Type B pancreatic cell (in vitro differentiated cells): ENCODE results near the gene PLEKHA4. TPM values are rescaled to one million over a fixed set of nuclear protein-coding genes. Genes with fewer than 3 reads are reported as not detected.
"Not testable (repeated sequence)": the region's sequence is repeated elsewhere in the genome, so short reads cannot be mapped to it uniquely, and the experiment has no call there.

Experiments used
- DNase-seq: peaks from one replicate; pipeline ENCODE4 v3.0.0; 2021; ENCODE audit warnings: mixed read lengths; ENCODE audit not compliant: unreplicated experiment; ENCODE audit errors: extremely low spot score
- H3K27ac Mint-ChIP-seq: 2 replicates; pipeline ENCODE4 v1.8.0; 2021; ENCODE audit warnings: mild to moderate bottlenecking, mixed read lengths
- H3K27me3 Mint-ChIP-seq: 2 replicates; pipeline ENCODE4 v1.8.0; 2021; ENCODE audit warnings: mixed read lengths
- H3K36me3 Mint-ChIP-seq: 2 replicates; pipeline ENCODE4 v1.8.0; 2021; ENCODE audit warnings: mixed read lengths
- H3K4me1 Mint-ChIP-seq: one replicate; pipeline ENCODE4 v1.8.0; 2021; ENCODE audit warnings: mixed read lengths; ENCODE audit not compliant: unreplicated experiment
- H3K4me3 Mint-ChIP-seq: 2 replicates; pipeline ENCODE4 v1.8.0; 2021; ENCODE audit warnings: mild to moderate bottlenecking, mixed read lengths
- H3K9me3 Mint-ChIP-seq: 2 replicates; pipeline ENCODE4 v1.8.0; 2021; ENCODE audit warnings: mixed read lengths
- total RNA-seq: library from RNA; stranded (reverse); gene quantifications from 2 replicates; pipeline ENCODE4 v1.2.1, GENCODE V29; 2021; ENCODE audit warnings: low replicate concordance
- TF ChIP-seq, protein P1 (sequence below): fragments of 200-600 bp; sonication (generic); conservative IDR thresholded peaks from 2 replicates; pipeline ENCODE4 v1.5.0; 2021; ENCODE audit warnings: antibody characterized with exemption, mild to moderate bottlenecking

Gene PLEKHA4
- total RNA-seq, 1 donor from 2014 or later = 45.4 TPM

DNA sequence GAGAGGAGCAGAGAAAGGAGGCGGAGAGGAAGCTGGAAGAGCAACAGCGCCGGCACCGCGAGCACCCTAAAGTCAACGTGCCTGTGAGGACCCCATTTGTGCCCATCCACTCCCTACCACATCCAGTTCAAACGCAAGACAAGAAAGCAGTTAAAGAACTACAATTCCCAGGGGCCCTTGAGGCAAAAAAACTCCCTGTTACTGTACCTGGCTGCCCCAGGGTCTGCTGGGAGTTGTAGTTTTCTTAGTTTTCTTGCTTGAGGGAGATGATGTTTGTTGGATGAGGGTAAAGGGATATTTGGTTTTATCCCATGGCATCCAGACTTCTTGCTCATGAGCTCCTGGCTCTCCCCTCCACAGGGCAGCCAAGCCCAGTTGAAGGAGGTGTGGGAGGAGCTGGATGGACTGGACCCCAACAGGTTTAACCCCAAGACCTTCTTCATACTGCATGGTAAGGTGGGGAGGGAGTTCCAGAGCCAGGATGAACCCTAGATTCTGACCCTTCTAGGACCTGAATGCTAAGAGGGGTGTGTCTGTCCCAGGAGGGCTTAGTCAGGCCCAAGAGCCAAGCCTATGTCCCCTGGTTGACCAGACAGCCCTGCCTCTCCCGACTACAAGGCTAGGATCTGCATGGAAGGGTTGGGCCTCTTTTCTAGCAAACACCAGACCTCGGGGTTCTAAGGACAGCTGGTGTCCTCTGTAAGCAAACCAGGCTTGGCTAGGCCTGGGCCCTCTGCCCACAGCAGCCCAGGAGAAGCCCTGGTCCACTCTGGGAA, 44.9 kb upstream of the PLEKHA4 start:
- no peaks in the 10 kb centered on the region for H3K4me1 Mint-ChIP-seq
- H3K36me3 Mint-ChIP-seq = peaks cover 20% of the 10 kb centered on the region
- no peak overlapping the region for H3K4me3 Mint-ChIP-seq
- no peaks in the 10 kb centered on the region for H3K9me3 Mint-ChIP-seq
- no peak for DNase-seq
- TF ChIP-seq, protein P1, sequence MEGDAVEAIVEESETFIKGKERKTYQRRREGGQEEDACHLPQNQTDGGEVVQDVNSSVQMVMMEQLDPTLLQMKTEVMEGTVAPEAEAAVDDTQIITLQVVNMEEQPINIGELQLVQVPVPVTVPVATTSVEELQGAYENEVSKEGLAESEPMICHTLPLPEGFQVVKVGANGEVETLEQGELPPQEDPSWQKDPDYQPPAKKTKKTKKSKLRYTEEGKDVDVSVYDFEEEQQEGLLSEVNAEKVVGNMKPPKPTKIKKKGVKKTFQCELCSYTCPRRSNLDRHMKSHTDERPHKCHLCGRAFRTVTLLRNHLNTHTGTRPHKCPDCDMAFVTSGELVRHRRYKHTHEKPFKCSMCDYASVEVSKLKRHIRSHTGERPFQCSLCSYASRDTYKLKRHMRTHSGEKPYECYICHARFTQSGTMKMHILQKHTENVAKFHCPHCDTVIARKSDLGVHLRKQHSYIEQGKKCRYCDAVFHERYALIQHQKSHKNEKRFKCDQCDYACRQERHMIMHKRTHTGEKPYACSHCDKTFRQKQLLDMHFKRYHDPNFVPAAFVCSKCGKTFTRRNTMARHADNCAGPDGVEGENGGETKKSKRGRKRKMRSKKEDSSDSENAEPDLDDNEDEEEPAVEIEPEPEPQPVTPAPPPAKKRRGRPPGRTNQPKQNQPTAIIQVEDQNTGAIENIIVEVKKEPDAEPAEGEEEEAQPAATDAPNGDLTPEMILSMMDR = no peak
- H3K27me3 Mint-ChIP-seq = no peaks in the 10 kb centered on the region
- H3K27ac Mint-ChIP-seq = no peak overlapping the region

DNA sequence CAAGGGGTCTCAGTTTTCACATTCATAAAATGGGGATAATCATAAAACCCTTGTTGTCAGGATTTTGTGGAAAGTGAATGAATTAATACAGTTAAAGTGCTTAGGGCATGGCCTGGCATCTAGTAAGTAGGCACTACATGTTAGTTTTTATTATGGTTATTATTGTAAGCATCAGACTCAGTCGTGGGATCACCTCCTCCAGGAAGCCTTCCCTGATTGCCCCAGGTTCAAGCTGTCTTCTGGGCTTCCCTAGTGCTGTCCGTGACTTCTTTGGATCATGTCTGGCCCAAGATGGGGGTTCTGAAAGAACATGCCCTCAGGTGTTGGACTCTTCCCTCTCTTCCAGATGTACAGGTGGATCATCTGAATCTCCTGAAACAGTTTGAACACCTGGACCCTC, 42.4 kb upstream of the PLEKHA4 start:
- H3K4me1 Mint-ChIP-seq = no peaks in the 10 kb centered on the region
- H3K9me3 Mint-ChIP-seq = no peaks in the 10 kb centered on the region
- no peaks in the 10 kb centered on the region for H3K27me3 Mint-ChIP-seq
- H3K4me3 Mint-ChIP-seq = no peak overlapping the region
- H3K36me3 Mint-ChIP-seq = peaks cover 24% of the 10 kb centered on the region
- no peak overlapping the region for H3K27ac Mint-ChIP-seq
- no peak for DNase-seq
- TF ChIP-seq, protein P1 = no peak

DNA sequence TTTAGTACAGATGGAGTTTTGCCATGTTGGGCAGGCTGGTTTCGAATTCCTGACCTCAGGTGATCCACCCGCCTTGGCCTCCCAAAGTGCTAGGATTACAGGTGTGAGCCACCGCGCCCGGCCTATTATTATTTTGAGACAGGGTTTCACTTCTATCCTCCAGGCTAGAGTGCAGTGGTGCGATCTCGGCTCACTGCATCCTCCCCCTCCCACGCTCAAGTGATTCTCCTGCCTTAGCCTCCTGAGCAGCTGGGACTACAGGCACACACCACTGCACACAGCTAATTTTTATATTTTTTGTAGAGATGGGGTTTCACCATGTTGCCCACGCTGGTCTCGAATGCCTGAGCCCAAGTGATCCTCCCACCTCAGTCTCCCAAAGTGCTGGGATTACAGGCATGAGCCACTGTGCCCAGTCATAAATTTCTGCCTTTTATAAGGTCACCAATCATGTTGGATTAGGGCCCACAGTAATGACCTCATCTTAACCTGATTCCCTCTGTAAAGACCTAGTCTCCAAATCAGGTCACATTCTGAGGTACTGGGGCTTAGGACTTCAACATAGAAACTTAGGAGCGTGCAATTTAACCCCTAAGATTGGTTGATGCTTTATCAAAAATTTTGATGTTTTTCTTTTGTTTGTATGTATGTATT, 41.1 kb upstream of the PLEKHA4 start:
- not testable (repeated sequence) for H3K4me3 Mint-ChIP-seq, DNase-seq, H3K27me3 Mint-ChIP-seq, H3K4me1 Mint-ChIP-seq, H3K27ac Mint-ChIP-seq, H3K9me3 Mint-ChIP-seq
- peaks cover 32% of the 10 kb centered on the region for H3K36me3 Mint-ChIP-seq

DNA sequence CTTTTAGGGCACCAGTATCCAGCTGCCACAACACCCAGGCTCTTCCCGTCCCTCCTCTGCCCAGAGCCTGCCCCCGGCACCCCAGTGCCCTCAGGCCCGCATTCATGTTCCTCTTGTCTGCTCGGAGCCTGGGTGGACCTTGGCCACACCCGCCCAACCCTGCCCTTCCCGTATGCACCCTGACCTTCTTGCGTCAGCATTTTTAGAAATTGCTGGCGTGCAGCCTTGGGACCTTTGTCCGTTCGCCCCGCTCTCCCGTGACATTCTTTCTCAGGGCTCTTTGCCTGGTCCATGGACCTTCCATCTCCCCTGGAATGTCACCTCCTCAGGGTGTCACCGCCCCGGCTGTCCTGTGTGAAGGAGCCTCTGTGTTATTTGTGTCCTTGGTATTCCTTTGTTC, 39.3 kb upstream of the PLEKHA4 start:
- no peak overlapping the region for H3K27ac Mint-ChIP-seq
- peaks cover under 1% of the 10 kb centered on the region for H3K4me1 Mint-ChIP-seq
- TF ChIP-seq, protein P1 = no peak
- peaks cover 24% of the 10 kb centered on the region for H3K36me3 Mint-ChIP-seq
- DNase-seq = no peak
- no peak overlapping the region for H3K4me3 Mint-ChIP-seq
- no peaks in the 10 kb centered on the region for H3K9me3 Mint-ChIP-seq
- no peaks in the 10 kb centered on the region for H3K27me3 Mint-ChIP-seq

DNA sequence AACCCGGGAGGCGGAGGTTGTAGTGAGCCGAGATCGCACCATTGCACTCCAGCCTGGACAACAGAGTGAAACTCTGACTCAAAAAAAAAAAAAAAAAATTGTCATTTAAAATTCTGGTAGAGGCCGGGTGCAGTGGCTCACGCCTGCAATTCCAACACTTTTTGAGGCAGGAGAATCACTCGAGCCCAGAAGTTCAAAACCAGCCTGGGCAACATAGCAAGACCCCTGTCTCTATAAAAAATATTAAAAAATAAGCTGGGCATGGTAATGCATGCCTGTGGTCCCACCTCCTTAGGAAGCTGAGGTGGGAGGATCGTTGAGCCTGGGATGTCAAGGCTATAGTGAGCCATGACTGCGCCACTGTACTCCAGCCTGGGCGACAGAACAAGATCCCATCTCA, 37.9 kb upstream of the PLEKHA4 start:
- H3K4me3 Mint-ChIP-seq = no peak overlapping the region
- H3K9me3 Mint-ChIP-seq = no peaks in the 10 kb centered on the region
- H3K27ac Mint-ChIP-seq = no peak overlapping the region
- TF ChIP-seq, protein P1 = no peak
- H3K27me3 Mint-ChIP-seq = no peaks in the 10 kb centered on the region
- peaks cover 24% of the 10 kb centered on the region for H3K36me3 Mint-ChIP-seq
- H3K4me1 Mint-ChIP-seq = peaks cover 4% of the 10 kb centered on the region
- DNase-seq = no peak

DNA sequence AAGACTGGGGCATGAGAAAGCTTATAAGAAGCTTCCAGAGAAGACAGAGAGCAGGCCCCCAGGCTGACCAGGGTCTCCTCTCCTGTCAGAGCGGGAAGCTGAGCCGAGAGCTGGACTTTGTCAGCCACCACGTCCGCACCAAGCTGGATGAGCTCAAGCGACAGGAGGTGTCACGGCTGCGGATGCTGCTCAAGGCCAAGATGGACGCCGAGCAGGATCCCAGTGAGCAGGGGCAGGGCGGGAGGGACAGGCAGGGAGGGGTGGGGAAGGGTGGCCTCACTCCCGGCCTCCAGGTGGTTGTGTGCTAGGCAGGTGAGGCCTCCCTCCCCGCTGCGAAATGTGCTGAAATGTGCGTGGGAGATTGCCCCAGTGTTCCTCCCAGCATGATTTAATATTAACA, 37.2 kb upstream of the PLEKHA4 start:
- Mint-ChIP-seq H3K9me3 (no peaks in the 10 kb centered on the region), H3K27me3 (no peaks in the 10 kb centered on the region), H3K36me3 (peaks cover 25% of the 10 kb centered on the region)

DNA sequence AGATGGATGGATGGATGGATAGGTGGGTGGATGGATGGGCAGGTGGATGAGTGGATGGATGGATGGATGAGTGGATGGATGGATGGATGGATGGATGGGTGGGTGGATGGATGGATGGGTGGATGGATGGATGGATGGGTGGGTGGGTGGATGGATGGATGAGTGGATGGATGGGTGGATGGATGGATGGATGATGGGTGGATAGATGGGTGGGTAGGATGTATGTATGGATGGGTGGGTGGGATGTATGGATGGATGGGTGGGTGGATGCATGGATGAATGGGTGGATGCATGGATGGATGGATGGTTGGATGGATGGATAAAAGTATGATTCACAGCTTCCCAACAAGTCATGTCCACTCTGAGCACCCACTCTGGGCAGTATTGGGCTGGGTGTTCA, 35.4 kb upstream of the PLEKHA4 start:
- not testable (repeated sequence) for H3K27me3 Mint-ChIP-seq, H3K4me3 Mint-ChIP-seq, H3K27ac Mint-ChIP-seq, H3K9me3 Mint-ChIP-seq, DNase-seq
- Mint-ChIP-seq H3K36me3 (peaks cover 30% of the 10 kb centered on the region), H3K4me1 (peaks cover 18% of the 10 kb centered on the region)

More for the DNA sequence above, 37.2 kb upstream of the PLEKHA4 start:
- TF ChIP-seq, protein P1 = no peak
- Mint-ChIP-seq H3K4me3 (no peak overlapping the region), H3K4me1 (peaks cover 10% of the 10 kb centered on the region), H3K27ac (no peak overlapping the region)
- no peak for DNase-seq

DNA sequence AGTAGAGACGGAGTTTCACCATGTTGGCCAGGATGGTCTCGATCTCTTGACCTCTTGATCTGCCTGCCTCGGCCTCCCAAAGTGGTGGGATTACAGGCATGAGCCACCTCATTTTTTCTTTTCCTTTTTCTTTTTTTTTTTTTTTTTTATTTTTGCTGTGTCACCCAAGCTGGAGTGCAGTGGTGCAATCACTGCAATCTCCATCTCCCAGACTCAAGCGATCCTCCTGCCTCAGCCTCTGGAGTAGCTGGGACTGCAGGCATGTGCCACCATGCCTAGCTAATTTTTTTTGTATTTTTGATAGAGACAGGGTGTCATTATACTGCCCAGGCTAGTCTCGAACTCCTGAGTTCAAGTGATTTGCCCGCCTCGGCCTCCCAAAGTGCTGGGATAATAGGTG, 33.9 kb upstream of the PLEKHA4 start:
- H3K4me3 Mint-ChIP-seq = peak overlapping the region; percentile 21
- H3K4me1 Mint-ChIP-seq = peaks cover 18% of the 10 kb centered on the region
- H3K27me3 Mint-ChIP-seq, H3K9me3 Mint-ChIP-seq, H3K27ac Mint-ChIP-seq, DNase-seq: not testable (repeated sequence)
- H3K36me3 Mint-ChIP-seq = peaks cover 27% of the 10 kb centered on the region
